Mammary epithelial cell (primary cell): ENCODE data around the gene RBMS3.

Experiments used
- EZH2 ChIP-seq: IDR thresholded peaks from 2 replicates; pipeline ENCODE4 v1.6.1; 2012; ENCODE audit warnings: low read length, inconsistent platforms, borderline replicate concordance
- TF ChIP-seq, protein P1 (sequence below), 2 donors: IDR thresholded peaks in 1 of 2; conservative IDR thresholded peaks in 1 of 2; 2 replicates each; pipeline ENCODE4 v1.5.1; 2011 to 2012; ENCODE audit warnings: inconsistent platforms in 2 of 2, low read length in 2 of 2, mild to moderate bottlenecking in 2 of 2, control low read depth in 1 of 2, low read depth in 1 of 2; ENCODE audit not compliant: insufficient read depth in 1 of 2; ENCODE audit errors: extremely low read depth in 1 of 2

DNA sequence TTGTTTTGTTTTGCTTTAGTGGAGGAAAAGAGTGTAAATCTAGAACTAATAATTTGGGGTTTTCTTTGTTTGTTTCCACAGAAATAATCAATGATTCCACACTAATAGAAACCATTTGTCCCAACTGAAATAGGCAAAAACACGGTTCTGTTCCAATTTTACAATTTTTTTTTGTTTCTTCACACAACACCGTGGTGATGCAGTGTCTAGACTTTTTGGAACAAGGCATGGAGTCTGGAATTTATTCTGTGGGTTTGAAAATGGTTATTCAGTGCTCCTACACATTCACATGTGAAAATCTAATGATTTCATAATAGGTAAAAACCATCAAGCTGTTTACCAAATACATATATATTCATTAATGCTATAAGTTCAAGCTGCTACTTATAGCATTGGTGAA lies 696.5 kb downstream of the RBMS3 start:
- TF ChIP-seq, protein P1, sequence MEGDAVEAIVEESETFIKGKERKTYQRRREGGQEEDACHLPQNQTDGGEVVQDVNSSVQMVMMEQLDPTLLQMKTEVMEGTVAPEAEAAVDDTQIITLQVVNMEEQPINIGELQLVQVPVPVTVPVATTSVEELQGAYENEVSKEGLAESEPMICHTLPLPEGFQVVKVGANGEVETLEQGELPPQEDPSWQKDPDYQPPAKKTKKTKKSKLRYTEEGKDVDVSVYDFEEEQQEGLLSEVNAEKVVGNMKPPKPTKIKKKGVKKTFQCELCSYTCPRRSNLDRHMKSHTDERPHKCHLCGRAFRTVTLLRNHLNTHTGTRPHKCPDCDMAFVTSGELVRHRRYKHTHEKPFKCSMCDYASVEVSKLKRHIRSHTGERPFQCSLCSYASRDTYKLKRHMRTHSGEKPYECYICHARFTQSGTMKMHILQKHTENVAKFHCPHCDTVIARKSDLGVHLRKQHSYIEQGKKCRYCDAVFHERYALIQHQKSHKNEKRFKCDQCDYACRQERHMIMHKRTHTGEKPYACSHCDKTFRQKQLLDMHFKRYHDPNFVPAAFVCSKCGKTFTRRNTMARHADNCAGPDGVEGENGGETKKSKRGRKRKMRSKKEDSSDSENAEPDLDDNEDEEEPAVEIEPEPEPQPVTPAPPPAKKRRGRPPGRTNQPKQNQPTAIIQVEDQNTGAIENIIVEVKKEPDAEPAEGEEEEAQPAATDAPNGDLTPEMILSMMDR (conservative IDR thresholded peaks at IDR 0.05 in 1 of 2, IDR thresholded peaks at IDR 0.05 in 1 of 2; ENCODE audit: extremely low read depth in 1 of 2, insufficient read depth in 1 of 2, low read depth in 1 of 2, low read length in 2 of 2), result no peak
- no peak for TF ChIP-seq EZH2
